ENCODE data around the gene EIF5A.

GRCh38 chr17:7357381-7357780, 50.0 kb downstream of the EIF5A start:
- TF ChIP-seq POLR2A (IDR thresholded peaks at IDR 0.05): no peak
- TF ChIP-seq CTCF (IDR thresholded peaks at IDR 0.05): no peak
